ENCODE data around the gene IFT43. TPM values are rescaled to one million over a fixed set of nuclear protein-coding genes. Genes with fewer than 3 reads are reported as not detected.

IFT43 gene
- total and polyA plus RNA-seq, 10 of the 15 experiments (the other 5 are each of a cell fraction or from before 2014, with no cell fraction given): 8.2 to 24.8 (median 14.0) TPM

DNA sequence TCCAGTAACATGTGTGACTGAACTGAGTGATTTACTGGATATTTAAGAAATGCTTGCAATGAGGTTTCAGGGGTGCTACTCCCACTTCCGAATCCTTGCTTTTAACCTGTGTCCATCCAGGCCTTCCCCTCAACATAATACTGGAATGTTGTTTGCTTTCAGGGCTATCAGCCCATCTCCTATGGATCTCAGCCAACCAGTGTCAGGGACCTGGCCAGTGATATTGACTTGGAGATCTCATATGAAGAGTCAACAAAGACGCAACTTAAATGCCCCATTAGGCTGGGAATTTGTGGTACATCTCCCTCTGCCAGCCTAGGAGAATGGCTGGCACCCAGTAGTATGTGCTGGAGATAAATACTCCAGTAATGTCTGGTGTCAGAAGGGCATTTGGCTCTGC lies 889 bp upstream of the IFT43 start:
- SMC1A ChIA-PET (ENCODE audit: uncharacterized antibody, unreplicated experiment): interaction anchor here (1.0 to 13.7 kb wide), 6 partner anchors 8 to 413 kb away, joined by 3 to 190 read pairs (median 6); no protein-coding TSS in a partner anchor
- H3K27ac ChIP-seq (ENCODE audit: control insufficient read depth, insufficient read depth): no peak overlapping the region
- FAIRE-seq (no peak), ATAC-seq (no peak), DNase-seq (ENCODE audit: low read depth, low spot score) (no peak)
- TF ChIP-seq BCL11A (IDR thresholded peaks at IDR 0.05; ENCODE audit: low read depth, low read length): no peak
- no peak for TF ChIP-seq RAD51 (IDR thresholded peaks at IDR 0.05)
- TF ChIP-seq HDGF (IDR thresholded peaks at IDR 0.05): no peak
- TF ChIP-seq RB1 (IDR thresholded peaks at IDR 0.05; ENCODE audit: borderline replicate concordance): no peak
- TF ChIP-seq SREBF1 (IDR thresholded peaks at IDR 0.05; ENCODE audit: low read length): no peak
- no peak for TF ChIP-seq ZNF207 (IDR thresholded peaks at IDR 0.05; ENCODE audit: borderline replicate concordance)
- no peak for TF ChIP-seq SUZ12 (IDR thresholded peaks at IDR 0.05; ENCODE audit: unreplicated experiment)
- TF ChIP-seq JUNB (IDR thresholded peaks at IDR 0.05): no peak
- no peak for TF ChIP-seq EED (IDR thresholded peaks at IDR 0.05; ENCODE audit: low read depth)
- no peak for TF ChIP-seq NBN (IDR thresholded peaks at IDR 0.05)
- no peak for TF ChIP-seq EZH2 (IDR thresholded peaks at IDR 0.05; ENCODE audit: borderline replicate concordance, control insufficient read depth, low read depth, low read length)
- TF ChIP-seq MTA2 (IDR thresholded peaks at IDR 0.05; ENCODE audit: low read depth): no peak
- no peak for TF ChIP-seq YY1 (IDR thresholded peaks at IDR 0.05; ENCODE audit: low read depth, low read length)
- TF ChIP-seq SMC3 (IDR thresholded peaks at IDR 0.05; ENCODE audit: borderline replicate concordance, low read length): no peak
- TF ChIP-seq, protein P1, sequence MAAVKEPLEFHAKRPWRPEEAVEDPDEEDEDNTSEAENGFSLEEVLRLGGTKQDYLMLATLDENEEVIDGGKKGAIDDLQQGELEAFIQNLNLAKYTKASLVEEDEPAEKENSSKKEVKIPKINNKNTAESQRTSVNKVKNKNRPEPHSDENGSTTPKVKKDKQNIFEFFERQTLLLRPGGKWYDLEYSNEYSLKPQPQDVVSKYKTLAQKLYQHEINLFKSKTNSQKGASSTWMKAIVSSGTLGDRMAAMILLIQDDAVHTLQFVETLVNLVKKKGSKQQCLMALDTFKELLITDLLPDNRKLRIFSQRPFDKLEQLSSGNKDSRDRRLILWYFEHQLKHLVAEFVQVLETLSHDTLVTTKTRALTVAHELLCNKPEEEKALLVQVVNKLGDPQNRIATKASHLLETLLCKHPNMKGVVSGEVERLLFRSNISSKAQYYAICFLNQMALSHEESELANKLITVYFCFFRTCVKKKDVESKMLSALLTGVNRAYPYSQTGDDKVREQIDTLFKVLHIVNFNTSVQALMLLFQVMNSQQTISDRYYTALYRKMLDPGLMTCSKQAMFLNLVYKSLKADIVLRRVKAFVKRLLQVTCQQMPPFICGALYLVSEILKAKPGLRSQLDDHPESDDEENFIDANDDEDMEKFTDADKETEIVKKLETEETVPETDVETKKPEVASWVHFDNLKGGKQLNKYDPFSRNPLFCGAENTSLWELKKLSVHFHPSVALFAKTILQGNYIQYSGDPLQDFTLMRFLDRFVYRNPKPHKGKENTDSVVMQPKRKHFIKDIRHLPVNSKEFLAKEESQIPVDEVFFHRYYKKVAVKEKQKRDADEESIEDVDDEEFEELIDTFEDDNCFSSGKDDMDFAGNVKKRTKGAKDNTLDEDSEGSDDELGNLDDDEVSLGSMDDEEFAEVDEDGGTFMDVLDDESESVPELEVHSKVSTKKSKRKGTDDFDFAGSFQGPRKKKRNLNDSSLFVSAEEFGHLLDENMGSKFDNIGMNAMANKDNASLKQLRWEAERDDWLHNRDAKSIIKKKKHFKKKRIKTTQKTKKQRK (IDR thresholded peaks at IDR 0.05; ENCODE audit: low read depth, low read length): no peak
- no peak for TF ChIP-seq WRNIP1 (IDR thresholded peaks at IDR 0.05; ENCODE audit: borderline replicate concordance, low read depth, low read length)
- TF ChIP-seq IKZF1 (conservative IDR thresholded peaks at IDR 0.05): no peak
- H2AFZ ChIP-seq (ENCODE audit: control insufficient read depth, low read depth, low read length): no peak overlapping the region
- CTCF ChIA-PET: interaction anchor here (1.6 to 15.4 kb wide), 5 partner anchors 24 to 403 kb away, joined by 5 to 390 read pairs (median 39); no protein-coding TSS in a partner anchor
- POLR2A ChIA-PET: interaction anchor here (1.4 kb wide), 1 partner anchor 78 kb away, joined by 4 read pairs; no protein-coding TSS in a partner anchor
- RAD21 ChIA-PET (ENCODE audit: unreplicated experiment): interaction anchor here (1.2 to 11.1 kb wide), 4 partner anchors 10 to 273 kb away, joined by 3 to 179 read pairs (median 85); no protein-coding TSS in a partner anchor
- no peaks in the 10 kb centered on the region for H3K36me3 ChIP-seq (ENCODE audit: control insufficient read depth in 2 of 2, insufficient read depth in 2 of 2, low read length in 1 of 2)
- WGBS (ENCODE audit: insufficient coverage, insufficient replicate concordance, low lambda C conversion rate, missing lambda C conversion rate): 96% methylated on average over 2 of the region's 2 CpGs
- H3K9me3 ChIP-seq (replicated peaks; ENCODE audit: control insufficient read depth, insufficient read depth, low read length): no peaks in the 10 kb centered on the region
- H3K9ac ChIP-seq (ENCODE audit: control insufficient read depth, insufficient read depth, low read length): no peak overlapping the region
- H3K27me3 ChIP-seq (replicated peaks in 1 of 2; ENCODE audit: control insufficient read depth in 2 of 2, insufficient read depth in 2 of 2, low read length in 1 of 2): no peaks in the 10 kb centered on the region; a peak in 1 of 4 replicates
- H3K4me1 ChIP-seq (ENCODE audit: control insufficient read depth, insufficient read depth, low read length): peaks cover 19% of the 10 kb centered on the region
- no TSS peak for BruUV-seq (replicated peaks)
- H3K4me3 ChIP-seq: no peak overlapping the region
- peaks cover 1% of the 10 kb centered on the region; the same call in 1 of the 2 replicates for H3K79me2 ChIP-seq (ENCODE audit: control insufficient read depth, insufficient read depth, low read length)
- no peak overlapping the region for H3K4me2 ChIP-seq (ENCODE audit: control insufficient read depth, insufficient read depth)
- intact Hi-C loops (cut with micrococcal nuclease; ENCODE audit: unreplicated experiment) (loop anchor here (5.0 to 10.0 kb wide), 2 partner anchors 177 to 410 kb away; partner anchors contain the start of gene FLVCR2), in situ Hi-C loops (cut with MboI) (loop anchor here (5.0 to 10.0 kb wide), 3 partner anchors 77 to 410 kb away; partner anchors contain the start of gene FLVCR2)
- H4K20me1 ChIP-seq (ENCODE audit: control insufficient read depth, insufficient read depth): no peaks in the 10 kb centered on the region
